Epithelial cell of proximal tubule (primary cell): ENCODE measurements around the gene SALL4. TPM values are rescaled to one million over a fixed set of nuclear protein-coding genes. Genes with fewer than 3 reads are reported as not detected.

ENCODE experiments used
- DNase-seq: peaks from one replicate; pipeline ENCODE4 v3.0.0-alpha.2; 2011; ENCODE audit warnings: low read depth
- H3K4me3 ChIP-seq: 2 replicates; pipeline ENCODE4 v1.5.1; 2011; ENCODE audit warnings: low read depth, mild to moderate bottlenecking, low read length
- total RNA-seq: library from RNA; depleted of rRNA; stranded (reverse); fragments of >200 nt; gene quantifications from 2 replicates; pipeline ENCODE4 v1.2.3, GENCODE V29; 2015
- TF ChIP-seq, protein P1 (sequence below): conservative IDR thresholded peaks from 2 replicates; pipeline ENCODE4 v1.5.1; 2012; ENCODE audit warnings: low read depth, mild to moderate bottlenecking, low read length

SALL4 gene
- total RNA-seq, 1 donor from 2014 or later: 3.7 TPM

DNA sequence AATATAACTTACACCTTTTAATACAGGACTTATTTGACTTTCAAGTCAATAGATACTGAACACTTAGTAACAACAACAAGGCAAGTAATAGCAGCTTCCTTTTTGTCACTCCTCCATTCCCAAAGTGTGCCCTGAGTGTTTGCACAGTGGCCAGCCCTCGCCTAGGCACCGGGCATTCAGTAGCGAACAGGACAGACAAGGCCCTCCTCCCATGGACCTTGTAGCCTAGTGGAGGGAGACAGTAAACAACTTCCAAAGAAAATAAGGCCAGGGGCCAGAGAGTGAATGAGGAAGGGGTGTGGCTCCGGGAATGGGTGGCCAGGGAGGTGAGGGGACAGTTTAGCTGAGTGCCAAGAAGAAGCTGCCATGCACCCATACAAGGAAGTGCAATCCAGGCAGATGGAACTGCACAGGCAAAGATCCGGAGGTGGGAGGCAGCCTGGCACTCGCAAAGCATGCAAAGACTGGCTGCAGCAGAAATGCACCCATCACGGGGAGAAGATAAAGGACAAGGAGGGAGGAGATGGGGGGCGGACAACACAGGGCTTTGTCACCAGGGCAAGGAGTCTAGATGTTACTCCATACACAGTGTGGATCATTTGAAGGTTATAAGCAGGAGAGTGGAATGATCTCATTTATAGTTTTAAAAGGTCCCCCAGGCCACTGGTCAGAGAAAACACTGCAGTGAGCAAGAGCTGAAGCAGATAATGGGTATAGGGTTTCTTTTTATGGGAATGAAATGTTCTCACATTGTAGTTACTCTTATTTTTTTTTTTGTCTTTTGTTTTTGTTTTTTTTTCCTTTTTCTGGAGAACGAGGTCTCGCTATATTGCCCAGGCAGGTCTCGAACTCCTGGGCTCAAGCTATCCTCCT lies 66.4 kb downstream of the SALL4 start:
- TF ChIP-seq, protein P1, sequence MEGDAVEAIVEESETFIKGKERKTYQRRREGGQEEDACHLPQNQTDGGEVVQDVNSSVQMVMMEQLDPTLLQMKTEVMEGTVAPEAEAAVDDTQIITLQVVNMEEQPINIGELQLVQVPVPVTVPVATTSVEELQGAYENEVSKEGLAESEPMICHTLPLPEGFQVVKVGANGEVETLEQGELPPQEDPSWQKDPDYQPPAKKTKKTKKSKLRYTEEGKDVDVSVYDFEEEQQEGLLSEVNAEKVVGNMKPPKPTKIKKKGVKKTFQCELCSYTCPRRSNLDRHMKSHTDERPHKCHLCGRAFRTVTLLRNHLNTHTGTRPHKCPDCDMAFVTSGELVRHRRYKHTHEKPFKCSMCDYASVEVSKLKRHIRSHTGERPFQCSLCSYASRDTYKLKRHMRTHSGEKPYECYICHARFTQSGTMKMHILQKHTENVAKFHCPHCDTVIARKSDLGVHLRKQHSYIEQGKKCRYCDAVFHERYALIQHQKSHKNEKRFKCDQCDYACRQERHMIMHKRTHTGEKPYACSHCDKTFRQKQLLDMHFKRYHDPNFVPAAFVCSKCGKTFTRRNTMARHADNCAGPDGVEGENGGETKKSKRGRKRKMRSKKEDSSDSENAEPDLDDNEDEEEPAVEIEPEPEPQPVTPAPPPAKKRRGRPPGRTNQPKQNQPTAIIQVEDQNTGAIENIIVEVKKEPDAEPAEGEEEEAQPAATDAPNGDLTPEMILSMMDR: no peak
- no peak overlapping the region for H3K4me3 ChIP-seq
- no peak for DNase-seq

DNA sequence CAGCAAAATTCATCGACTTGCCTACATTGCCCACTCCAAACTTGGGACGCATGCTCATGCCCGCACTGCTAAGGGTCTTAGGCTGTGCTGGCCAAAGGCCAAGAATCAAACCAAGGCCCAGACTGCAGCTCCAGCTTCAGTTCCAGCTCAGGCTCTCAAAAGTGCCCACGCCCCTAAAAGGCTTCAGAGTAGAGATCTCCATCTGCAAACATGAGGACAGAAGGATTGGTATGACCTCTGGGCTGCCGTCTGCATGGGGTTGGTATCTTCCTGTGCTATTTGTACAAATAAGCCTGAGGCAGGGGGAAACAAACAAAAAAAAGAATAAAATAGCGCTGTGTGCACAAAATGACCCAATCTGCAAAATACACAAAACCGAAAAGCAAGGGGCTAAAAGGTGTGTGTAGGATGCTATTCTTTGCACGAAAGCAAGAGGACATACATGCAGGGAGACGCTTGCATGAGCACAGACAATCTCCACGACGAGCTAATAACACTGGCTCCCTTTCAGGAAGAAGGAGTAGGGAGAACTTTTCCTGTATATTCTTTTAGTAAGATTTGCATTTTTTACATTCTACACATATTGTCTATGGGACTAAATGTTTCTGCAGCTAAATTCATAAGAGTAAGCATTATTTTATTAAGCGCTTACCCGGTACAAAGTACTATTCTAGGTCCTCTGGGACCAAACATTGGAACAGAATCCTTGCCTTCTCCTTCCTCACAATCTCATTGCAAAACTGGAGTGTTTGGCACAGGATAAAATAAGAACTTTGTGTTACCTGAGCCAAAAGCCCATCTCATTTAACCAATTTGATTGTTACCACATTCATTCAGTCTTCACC lies 67.2 kb downstream of the SALL4 start:
- TF ChIP-seq, protein P1: no peak
- no peak overlapping the region for H3K4me3 ChIP-seq
- no peak for DNase-seq

DNA sequence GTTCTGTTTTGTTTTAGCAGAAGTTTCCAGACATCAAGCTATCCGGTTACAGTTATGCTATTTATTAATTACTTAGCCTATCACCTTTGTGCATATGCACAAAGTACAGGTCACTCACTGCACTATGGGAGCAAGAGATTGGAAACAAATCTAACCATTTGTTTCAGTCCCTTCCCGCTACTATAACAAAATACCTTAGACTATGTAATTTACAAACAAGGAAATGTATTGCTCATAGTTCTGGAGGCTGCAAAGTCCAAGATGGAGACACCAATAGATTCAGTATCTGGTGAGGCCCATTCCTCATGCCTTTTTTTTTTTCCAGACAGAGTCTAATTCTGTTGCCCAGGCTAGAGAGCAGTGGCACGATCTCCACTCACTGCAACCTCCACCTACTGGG lies 69.3 kb downstream of the SALL4 start:
- TF ChIP-seq, protein P1: no peak

More for the DNA sequence above, 69.3 kb downstream of the SALL4 start:
- DNase-seq: no peak
- no peak overlapping the region for H3K4me3 ChIP-seq

Other genes with a start within 250 kb of the SALL4 start
- gene ATP9A, start 34.1 kb downstream of the SALL4 start, total RNA-seq: 16.4 and 22.5 TPM in 2 replicates